ENCODE measurements around the gene GALK1. TPM values are rescaled to one million over a fixed set of nuclear protein-coding genes. Genes with fewer than 3 reads are reported as not detected.

Gene GALK1
- total and polyA plus RNA-seq, 2 of the 13 experiments (the other 11 are each of a cell fraction or from before 2014, with no cell fraction given), result 59.9 to 93.6 TPM

GRCh38 chr17:75742337-75742736 is 22.7 kb downstream of the GALK1 start (continued):
- no peak for TF ChIP-seq ZNF318 (CRISPR knock-in tag; IDR thresholded peaks at IDR 0.05)
- TF ChIP-seq TAF1 (CRISPR knock-in tag; IDR thresholded peaks at IDR 0.05), result no peak
- TF ChIP-seq HNRNPL (IDR thresholded peaks at IDR 0.05; ENCODE audit: low read depth, low read length), result peak; percentile 86; the same call in 1 of the 2 replicates
- TF ChIP-seq KLF9 (CRISPR knock-in tag; IDR thresholded peaks at IDR 0.05; ENCODE audit: low read depth), result no peak
- TF ChIP-seq ZSCAN31 (CRISPR knock-in tag; IDR thresholded peaks at IDR 0.05; ENCODE audit: low read depth), result no peak
- no peak for TF ChIP-seq ZNF451 (CRISPR knock-in tag; IDR thresholded peaks at IDR 0.05)
- TF ChIP-seq ZNF235 (CRISPR knock-in tag; IDR thresholded peaks at IDR 0.05; ENCODE audit: borderline replicate concordance), result no peak
- TF ChIP-seq REL (CRISPR knock-in tag; conservative IDR thresholded peaks at IDR 0.05), result no peak
- TF ChIP-seq CCAR2 (optimal IDR thresholded peaks at IDR 0.05; ENCODE audit: low read depth, low read length), result no peak
- no peak for TF ChIP-seq ZNF792 (CRISPR knock-in tag; IDR thresholded peaks at IDR 0.05)
- TF ChIP-seq SMYD3 (CRISPR knock-in tag; IDR thresholded peaks at IDR 0.05), result no peak
- no peak; the same call in 1 of the 2 replicates for TF ChIP-seq ZNF280B (CRISPR knock-in tag; IDR thresholded peaks at IDR 0.05; ENCODE audit: borderline replicate concordance)
- TF ChIP-seq GABPB1 (CRISPR knock-in tag; IDR thresholded peaks at IDR 0.05), result peak; percentile 14; the same call in 1 of the 2 replicates
- TF ChIP-seq KDM5A (IDR thresholded peaks at IDR 0.05; ENCODE audit: borderline replicate concordance, low read length), result no peak
- TF ChIP-seq SKI (IDR thresholded peaks at IDR 0.05; ENCODE audit: partially characterized antibody), result no peak
- TF ChIP-seq ZNF530 (CRISPR knock-in tag; IDR thresholded peaks at IDR 0.05; ENCODE audit: low read depth), result no peak
- no peak for TF ChIP-seq DZIP1 (CRISPR knock-in tag; IDR thresholded peaks at IDR 0.05)
- TF ChIP-seq ZNF672 (CRISPR knock-in tag; IDR thresholded peaks at IDR 0.05), result no peak
- TF ChIP-seq CHCHD3 (CRISPR knock-in tag; IDR thresholded peaks at IDR 0.05), result 0 out of 2 replicates have a peak, but pooled peaks have one; percentile 2

All from HepG2 (cell line).